Measurements from ENCODE around the gene GPR3. TPM values are rescaled to one million over a fixed set of nuclear protein-coding genes. Genes with fewer than 3 reads are reported as not detected.

GPR3 gene
- total and polyA plus RNA-seq, 4 experiments from 2014 or later = not detected

DNA sequence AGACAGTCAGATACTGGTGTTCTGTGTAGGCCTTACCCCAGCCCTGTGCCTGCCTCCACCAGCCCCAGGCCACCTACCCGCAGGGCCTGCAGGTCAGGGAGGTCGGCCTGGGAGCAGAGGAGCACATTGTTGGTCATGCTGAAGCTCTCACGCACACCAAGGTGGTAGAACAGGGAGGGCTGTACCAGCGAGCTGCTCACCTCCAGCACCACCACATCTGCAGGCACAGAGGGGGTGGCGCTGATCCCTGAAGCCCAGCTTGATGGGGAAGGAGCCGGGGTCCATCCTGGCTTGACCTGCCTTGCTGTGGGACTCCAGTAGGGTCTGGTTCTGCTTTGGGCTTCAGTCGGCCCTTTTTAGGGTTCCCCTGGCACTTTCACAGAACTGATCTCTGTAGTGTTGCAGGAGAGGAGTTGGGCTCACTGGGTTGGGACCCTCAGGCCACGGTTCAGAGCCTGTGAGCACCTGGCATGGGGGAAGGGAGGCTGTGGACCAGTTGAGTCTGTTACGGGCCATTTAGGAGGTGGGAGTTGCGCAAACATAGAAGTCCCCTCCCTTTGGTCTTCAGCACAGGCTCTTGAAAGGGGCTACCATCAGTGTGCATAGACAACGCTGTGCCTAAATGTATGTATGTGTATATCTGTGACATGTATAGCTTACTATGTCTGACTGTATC, 27.6 kb upstream of the GPR3 start:
- intact Hi-C loops (cut with micrococcal nuclease) = loop anchor here (1.0 to 2.0 kb wide), 2 partner anchors 8 to 24 kb away; no protein-coding TSS in a partner anchor
- Mint-ChIP-seq H3K27ac (peak overlapping the region in 5 of 7 donors; percentile 49 to 88 (median 82)), H3K27me3 (no peaks in the 10 kb centered on the region), H3K4me3 (peak overlapping the region; percentile 86 to 94 (median 88)), H3K4me1 (peaks cover 16 to 59% (median 27%) of the 10 kb centered on the region in 4 donors), H3K9me3 (no peaks in the 10 kb centered on the region), H3K36me3 (peaks cover 0 to 2% of the 10 kb centered on the region in 2 donors)
- no peaks in the 10 kb centered on the region for H3K9me3 ChIP-seq (ENCODE audit: control insufficient read depth in 1 of 2, low read length in 2 of 2)
- no peaks in the 10 kb centered on the region for H3K27me3 ChIP-seq (ENCODE audit: insufficient read depth, low read length)
- no peak overlapping the region for H3K27ac ChIP-seq (ENCODE audit: low read depth, low read length)
- H3K4me1 ChIP-seq (ENCODE audit: insufficient read depth, low read length) = peaks cover 21% of the 10 kb centered on the region
- DNase-seq = no peak
- H3K36me3 ChIP-seq (ENCODE audit: insufficient read depth, low read length) = no peaks in the 10 kb centered on the region
- ChIA-PET POLR2A (ENCODE audit: partially characterized antibody) (interaction anchor here (0.7 to 3.0 kb wide), 10 partner anchors 7 to 298 kb away, joined by 3 to 25 read pairs (median 8); partner anchors contain the start of gene SYTL1), CTCF (ENCODE audit: partially characterized antibody) (interaction anchor here (1.0 to 8.4 kb wide), 12 partner anchors 9 to 67 kb away, joined by 3 to 54 read pairs (median 5); no protein-coding TSS in a partner anchor)
- peak overlapping the region in 1 of 2 donors; percentile 54 for H3K4me3 ChIP-seq (ENCODE audit: low read length in 2 of 2)

DNA sequence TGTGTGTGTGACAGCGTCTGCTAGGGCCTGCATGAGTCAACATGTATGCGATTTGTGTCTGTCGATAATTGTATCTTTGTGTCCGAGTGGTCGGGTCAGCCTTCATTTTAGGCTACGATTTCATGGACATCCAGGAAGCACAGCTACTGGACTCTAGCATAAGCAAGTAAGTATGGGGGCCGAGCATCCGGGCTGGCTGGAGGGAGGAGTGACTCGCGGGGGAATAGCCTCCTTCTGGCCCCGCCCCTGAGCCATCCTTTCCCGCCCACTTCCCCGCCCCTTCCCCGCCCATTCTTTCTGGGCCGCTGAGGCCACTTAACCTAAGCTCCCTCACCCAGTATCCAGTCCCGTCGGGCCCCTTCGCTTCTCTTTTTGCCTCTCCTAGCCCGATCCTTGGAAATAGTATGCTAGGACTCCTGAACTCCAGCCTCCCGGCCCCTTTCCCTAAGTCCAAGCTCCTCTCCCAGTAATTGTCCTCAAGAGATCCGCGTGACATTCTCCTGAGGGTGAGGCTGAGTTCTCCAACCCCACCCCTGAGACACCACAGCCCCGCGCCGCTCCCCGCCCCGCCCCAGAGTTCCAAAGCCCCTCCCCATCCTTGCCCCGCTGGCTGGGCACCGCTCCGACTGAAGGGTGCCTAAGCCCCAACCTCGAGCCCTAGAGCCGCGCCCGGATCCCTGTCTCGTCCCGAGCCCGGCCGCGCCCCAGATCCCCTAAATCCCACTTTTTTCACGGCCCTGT, 26.9 kb upstream of the GPR3 start:
- CTCF ChIA-PET (ENCODE audit: partially characterized antibody) = interaction anchor here (0.6 to 8.4 kb wide), 13 partner anchors 10 to 68 kb away, joined by 3 to 54 read pairs (median 4); no protein-coding TSS in a partner anchor
- Histone ChIP-seq H3K4me1 (ENCODE audit: insufficient read depth, low read length) (peaks cover 18% of the 10 kb centered on the region), H3K36me3 (ENCODE audit: insufficient read depth, low read length) (no peaks in the 10 kb centered on the region), H3K4me3 (ENCODE audit: low read length in 2 of 2) (peak overlapping the region; percentile 36 to 54), H3K27me3 (ENCODE audit: insufficient read depth, low read length) (no peaks in the 10 kb centered on the region), H3K27ac (ENCODE audit: low read depth, low read length) (peak overlapping the region; percentile 51), H3K9me3 (ENCODE audit: control insufficient read depth in 1 of 2, low read length in 2 of 2) (no peaks in the 10 kb centered on the region)
- no peaks in the 10 kb centered on the region for H3K36me3 Mint-ChIP-seq
- intact Hi-C loops (cut with micrococcal nuclease) = loop anchor here (1.0 to 2.0 kb wide), 2 partner anchors 8 to 23 kb away; no protein-coding TSS in a partner anchor
- POLR2A ChIA-PET (ENCODE audit: partially characterized antibody) = interaction anchor here (0.5 to 3.0 kb wide), 12 partner anchors 8 to 465 kb away, joined by 3 to 25 read pairs (median 8); partner anchors contain the start of gene SYTL1
- peak; percentile 65 to 76 (median 67) for DNase-seq
- peak overlapping the region; percentile 49 to 88 (median 77) for H3K27ac Mint-ChIP-seq
- peak overlapping the region; percentile 86 to 94 (median 88) for H3K4me3 Mint-ChIP-seq
- no peaks in the 10 kb centered on the region for H3K9me3 Mint-ChIP-seq
- H3K4me1 Mint-ChIP-seq = peaks cover 13 to 52% (median 25%) of the 10 kb centered on the region in 4 donors
- no peaks in the 10 kb centered on the region for H3K27me3 Mint-ChIP-seq

DNA sequence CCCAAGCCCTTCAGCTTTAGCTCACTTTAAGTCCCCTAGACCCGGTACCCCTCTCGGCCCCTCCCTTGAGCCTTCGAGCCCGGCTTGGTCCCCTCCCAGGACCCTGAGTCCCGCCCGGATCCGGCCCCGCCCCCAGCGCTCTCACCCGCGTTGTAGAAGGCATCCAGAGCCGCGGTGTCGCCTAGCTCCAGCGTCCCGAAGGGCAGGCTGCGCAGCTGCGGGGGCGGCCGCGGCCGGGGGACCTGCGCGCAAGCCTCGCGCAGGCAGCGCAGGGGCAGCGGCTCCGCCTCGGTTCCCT, 26.4 kb upstream of the GPR3 start:
- H3K9me3 Mint-ChIP-seq = no peaks in the 10 kb centered on the region
- ChIA-PET CTCF (ENCODE audit: partially characterized antibody) (interaction anchor here (0.6 to 8.4 kb wide), 14 partner anchors 10 to 69 kb away, joined by 3 to 54 read pairs (median 4); no protein-coding TSS in a partner anchor), POLR2A (ENCODE audit: partially characterized antibody) (interaction anchor here (0.5 to 3.0 kb wide), 12 partner anchors 9 to 464 kb away, joined by 3 to 25 read pairs (median 8); partner anchors contain the start of gene SYTL1)
- peaks cover 18% of the 10 kb centered on the region for H3K4me1 ChIP-seq (ENCODE audit: insufficient read depth, low read length)
- intact Hi-C loops (cut with micrococcal nuclease) = no loop called here
- H3K27me3 ChIP-seq (ENCODE audit: insufficient read depth, low read length) = no peaks in the 10 kb centered on the region
- peak; percentile 53 to 80 (median 57) for DNase-seq
- peak overlapping the region; percentile 51 for H3K27ac ChIP-seq (ENCODE audit: low read depth, low read length)
- peak overlapping the region in 6 of 7 donors; percentile 65 to 88 (median 82) for H3K27ac Mint-ChIP-seq
- peak overlapping the region; percentile 36 to 54 for H3K4me3 ChIP-seq (ENCODE audit: low read length in 2 of 2)
- H3K4me3 Mint-ChIP-seq = peak overlapping the region; percentile 86 to 94 (median 88)
- H3K4me1 Mint-ChIP-seq = peaks cover 13 to 50% (median 25%) of the 10 kb centered on the region in 4 donors
- no peaks in the 10 kb centered on the region for H3K27me3 Mint-ChIP-seq
- H3K36me3 ChIP-seq (ENCODE audit: insufficient read depth, low read length) = no peaks in the 10 kb centered on the region
- H3K9me3 ChIP-seq (ENCODE audit: control insufficient read depth in 1 of 2, low read length in 2 of 2) = no peaks in the 10 kb centered on the region
- no peaks in the 10 kb centered on the region for H3K36me3 Mint-ChIP-seq

DNA sequence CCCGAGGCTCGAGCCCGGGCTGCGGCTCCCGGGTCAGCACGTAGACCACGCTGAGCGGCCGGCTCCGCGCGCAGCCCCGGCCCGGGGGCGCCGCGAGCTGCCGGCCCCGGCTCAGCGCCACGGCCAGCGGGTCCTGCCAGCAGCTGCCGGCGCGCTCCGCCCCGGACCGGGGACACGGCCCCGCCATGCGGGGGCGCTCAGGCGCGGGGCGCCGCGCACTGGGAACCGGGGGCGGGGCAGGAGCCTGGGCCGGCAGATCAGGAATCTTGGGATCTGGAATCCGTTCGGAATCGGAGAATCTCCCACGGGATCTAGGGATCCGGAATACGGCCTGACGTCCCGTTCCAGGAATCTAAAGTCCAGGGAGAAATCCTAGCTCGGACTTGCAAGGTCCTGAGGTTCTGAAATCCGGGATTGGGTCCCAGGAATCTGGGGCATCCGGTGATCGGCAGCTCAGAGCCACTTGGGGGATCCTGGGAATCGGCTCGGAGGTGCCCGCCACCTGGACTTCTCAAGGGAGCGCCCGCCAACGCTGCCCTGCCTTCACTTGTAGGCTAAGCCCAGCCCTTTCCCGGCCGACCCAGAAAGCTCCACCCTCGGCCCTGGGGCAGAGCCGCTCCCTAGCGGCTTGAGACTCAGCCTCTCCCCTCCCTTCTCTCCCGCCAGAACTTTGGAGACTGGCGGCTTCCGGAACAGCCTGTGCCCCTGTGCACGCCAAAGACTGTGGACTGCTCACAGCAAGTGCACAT, 25.8 kb upstream of the GPR3 start, which contains the start of gene MAP3K6:
TSS of gene MAP3K6 (minus strand) at position 551 of the 749 bp plus-strand sequence. CDS start at position 187, 364 bp downstream.
- Histone ChIP-seq H3K9me3 (ENCODE audit: control insufficient read depth in 1 of 2, low read length in 2 of 2) (no peaks in the 10 kb centered on the region), H3K27ac (ENCODE audit: low read depth, low read length) (peak within 1 kb of the TSS; percentile 51), H3K4me1 (ENCODE audit: insufficient read depth, low read length) (peaks cover 18% of the 10 kb centered on the region), H3K4me3 (ENCODE audit: low read length in 2 of 2) (peak within 1 kb of the TSS; percentile 36 to 54), H3K27me3 (ENCODE audit: insufficient read depth, low read length) (no peaks in the 10 kb centered on the region), H3K36me3 (ENCODE audit: insufficient read depth, low read length) (no peaks in the 10 kb centered on the region)
- ChIA-PET POLR2A (ENCODE audit: partially characterized antibody) (interaction anchor here (0.8 to 3.0 kb wide), 10 partner anchors 9 to 296 kb away, joined by 3 to 25 read pairs (median 10); partner anchors contain the start of gene SYTL1), CTCF (ENCODE audit: partially characterized antibody) (interaction anchor here (0.9 to 8.4 kb wide), 12 partner anchors 11 to 190 kb away, joined by 3 to 54 read pairs (median 5); no protein-coding TSS in a partner anchor)
- H3K4me1 Mint-ChIP-seq = peaks cover 13 to 50% (median 25%) of the 10 kb centered on the region in 4 donors
- peak in 4 of 5 donors; percentile 29 to 46 (median 38) for DNase-seq
- H3K27ac Mint-ChIP-seq = peak within 1 kb of the TSS; percentile 19 to 88 (median 77)
- intact Hi-C loops (cut with micrococcal nuclease) = no loop called here
- peak within 1 kb of the TSS; percentile 86 to 94 (median 88) for H3K4me3 Mint-ChIP-seq
- no peaks in the 10 kb centered on the region for H3K9me3 Mint-ChIP-seq
- no peaks in the 10 kb centered on the region for H3K36me3 Mint-ChIP-seq
- H3K27me3 Mint-ChIP-seq = no peaks in the 10 kb centered on the region

DNA sequence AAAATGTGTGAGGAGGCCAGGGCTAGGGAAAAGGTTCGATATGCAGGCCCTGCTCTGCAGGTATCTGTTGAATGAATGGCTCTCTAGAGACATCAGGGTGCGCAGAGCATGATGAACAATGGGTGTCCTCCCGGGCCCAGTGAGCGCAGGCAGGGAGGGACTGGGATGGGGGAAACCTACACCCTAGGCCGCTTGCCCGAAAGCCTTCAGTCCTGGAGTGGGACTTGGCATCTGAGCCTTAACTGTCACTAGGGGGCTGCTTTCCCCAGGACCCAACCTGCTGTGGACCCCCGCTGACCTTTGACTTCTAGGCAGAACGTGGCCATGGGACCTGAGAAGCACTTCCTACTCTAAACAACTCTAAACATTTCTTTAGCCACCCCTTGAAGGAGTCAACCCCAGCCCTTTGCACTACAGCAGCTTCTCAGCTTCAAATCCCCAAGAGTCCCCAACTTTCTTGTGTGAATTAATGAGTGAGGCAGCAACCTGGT, 25.2 kb upstream of the GPR3 start:
- H3K27me3 Mint-ChIP-seq = no peaks in the 10 kb centered on the region
- H3K4me3 Mint-ChIP-seq = peak overlapping the region; percentile 71 to 88 (median 80)
- intact Hi-C loops (cut with micrococcal nuclease) = no loop called here
- no peaks in the 10 kb centered on the region for H3K27me3 ChIP-seq (ENCODE audit: insufficient read depth, low read length)
- H3K4me1 Mint-ChIP-seq = peaks cover 13 to 47% (median 25%) of the 10 kb centered on the region in 4 donors
- H3K27ac ChIP-seq (ENCODE audit: low read depth, low read length) = no peak overlapping the region
- H3K36me3 ChIP-seq (ENCODE audit: insufficient read depth, low read length) = no peaks in the 10 kb centered on the region
- no peaks in the 10 kb centered on the region for H3K9me3 ChIP-seq (ENCODE audit: control insufficient read depth in 1 of 2, low read length in 2 of 2)
- H3K4me3 ChIP-seq (ENCODE audit: low read length in 2 of 2) = peak overlapping the region in 1 of 2 donors; percentile 35
- peaks cover 18% of the 10 kb centered on the region for H3K4me1 ChIP-seq (ENCODE audit: insufficient read depth, low read length)
- no peak for DNase-seq
- ChIA-PET CTCF (ENCODE audit: partially characterized antibody) (interaction anchor here (0.9 to 8.4 kb wide), 11 partner anchors 9 to 190 kb away, joined by 3 to 54 read pairs (median 8); no protein-coding TSS in a partner anchor), POLR2A (ENCODE audit: partially characterized antibody) (interaction anchor here (2.1 to 3.0 kb wide), 5 partner anchors 10 to 44 kb away, joined by 9 to 25 read pairs (median 15); partner anchors contain the start of gene SYTL1)
- no peaks in the 10 kb centered on the region for H3K9me3 Mint-ChIP-seq
- H3K27ac Mint-ChIP-seq = peak overlapping the region in 6 of 7 donors; percentile 6 to 79 (median 52)
- no peaks in the 10 kb centered on the region for H3K36me3 Mint-ChIP-seq

DNA sequence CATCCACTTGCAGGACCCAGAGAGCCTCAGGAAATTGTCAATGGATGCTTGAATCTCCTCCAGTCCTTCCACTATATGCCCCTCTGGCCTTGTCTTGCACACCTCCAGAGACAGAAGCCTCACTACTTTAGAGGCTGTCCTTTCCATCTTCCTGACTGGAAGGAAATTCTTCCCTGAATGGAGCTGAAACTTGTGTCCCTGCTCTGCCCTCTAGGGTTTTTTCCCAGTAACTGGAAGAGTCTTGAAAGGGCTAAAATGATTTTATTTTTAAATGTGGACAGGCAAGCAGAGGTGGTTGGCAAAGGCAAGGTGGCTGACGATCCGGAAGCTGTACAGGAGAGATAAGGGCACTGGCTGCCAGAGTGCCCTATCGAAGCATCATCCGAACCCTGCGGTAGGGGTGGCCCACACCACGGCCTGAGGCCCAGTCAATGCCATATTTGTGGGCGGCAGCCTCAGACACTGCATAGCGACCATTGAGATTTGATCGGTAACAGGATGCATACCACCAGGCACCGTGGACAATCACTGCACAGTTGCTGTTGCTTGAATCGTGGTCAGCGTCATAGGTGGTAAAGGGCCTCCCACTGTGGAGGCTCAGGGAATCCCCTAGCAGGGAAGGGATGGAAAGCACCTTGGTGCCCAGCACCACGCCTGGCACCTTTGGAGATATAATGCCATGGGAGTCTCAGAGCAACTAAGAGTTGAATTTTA, 23.4 kb upstream of the GPR3 start:
- H3K4me3 Mint-ChIP-seq = no peak overlapping the region

More for the DNA sequence above, 23.4 kb upstream of the GPR3 start:
- Histone ChIP-seq H3K27ac (ENCODE audit: low read depth, low read length) (no peak overlapping the region), H3K4me1 (ENCODE audit: insufficient read depth, low read length) (peaks cover 18% of the 10 kb centered on the region), H3K9me3 (ENCODE audit: control insufficient read depth in 1 of 2, low read length in 2 of 2) (no peaks in the 10 kb centered on the region), H3K36me3 (ENCODE audit: insufficient read depth, low read length) (no peaks in the 10 kb centered on the region), H3K4me3 (ENCODE audit: low read length in 2 of 2) (no peak overlapping the region), H3K27me3 (ENCODE audit: insufficient read depth, low read length) (no peaks in the 10 kb centered on the region)
- Mint-ChIP-seq H3K4me1 (peaks cover 12 to 37% (median 24%) of the 10 kb centered on the region in 4 donors), H3K36me3 (no peaks in the 10 kb centered on the region), H3K27ac (peak overlapping the region in 2 of 7 donors; percentile 21 to 37), H3K27me3 (no peaks in the 10 kb centered on the region), H3K9me3 (no peaks in the 10 kb centered on the region)
- intact Hi-C loops (cut with micrococcal nuclease) = no loop called here
- ChIA-PET POLR2A (ENCODE audit: partially characterized antibody) (interaction anchor here (1.4 kb wide), 1 partner anchor 12 kb away, joined by 4 read pairs; no protein-coding TSS in a partner anchor), CTCF (ENCODE audit: partially characterized antibody) (interaction anchor here (0.7 to 8.4 kb wide), 7 partner anchors 11 to 75 kb away, joined by 3 to 54 read pairs (median 5); no protein-coding TSS in a partner anchor)
- DNase-seq = no peak

Data from CD4-positive, alpha-beta memory T cell (primary cell).